Measurements from ENCODE around the gene ZFR. TPM values are rescaled to one million over a fixed set of nuclear protein-coding genes. Genes with fewer than 3 reads are reported as not detected.

The ZFR gene
- total RNA-seq, 1 donor from 2014 or later: 80.8 TPM

DNA sequence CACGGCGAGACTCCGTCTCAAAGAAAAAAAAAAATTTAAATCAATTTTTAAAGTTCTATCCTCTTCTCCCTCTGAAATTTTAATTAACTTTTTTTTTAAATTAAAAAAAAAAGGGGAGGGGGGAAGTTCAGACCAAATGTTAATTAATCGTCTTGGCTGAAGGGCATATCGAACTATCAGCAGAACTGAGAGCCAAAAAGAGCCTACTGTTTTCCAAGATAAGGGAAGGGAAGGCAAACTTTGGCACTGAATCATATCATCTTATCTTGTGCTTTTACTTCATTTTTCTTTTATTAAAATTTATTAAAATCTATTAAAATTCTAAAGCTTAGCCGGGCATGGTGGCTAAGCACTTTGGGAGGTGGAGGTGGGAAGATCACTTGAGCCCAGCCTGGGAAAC lies 85.9 kb downstream of the ZFR start:
- Histone ChIP-seq H3K27ac (no peak overlapping the region), H3K27me3 (no peaks in the 10 kb centered on the region), H3K4me3 (no peak overlapping the region), H3K9me3 (no peaks in the 10 kb centered on the region), H3K4me1 (no peaks in the 10 kb centered on the region), H3K36me3 (peaks cover 0 to 48% of the 10 kb centered on the region in 2 donors)
- intact Hi-C loops (cut with DNase I): no loop called here
- DNase-seq (ENCODE audit: extremely low spot score in 2 of 2): no peak
- TF ChIP-seq POLR2A (IDR thresholded peaks at IDR 0.05): no peak
- no peak for TF ChIP-seq POLR2AphosphoS5 (IDR thresholded peaks at IDR 0.05; ENCODE audit: insufficient read depth in 1 of 2, low read depth in 1 of 2)
- TF ChIP-seq, protein P1, sequence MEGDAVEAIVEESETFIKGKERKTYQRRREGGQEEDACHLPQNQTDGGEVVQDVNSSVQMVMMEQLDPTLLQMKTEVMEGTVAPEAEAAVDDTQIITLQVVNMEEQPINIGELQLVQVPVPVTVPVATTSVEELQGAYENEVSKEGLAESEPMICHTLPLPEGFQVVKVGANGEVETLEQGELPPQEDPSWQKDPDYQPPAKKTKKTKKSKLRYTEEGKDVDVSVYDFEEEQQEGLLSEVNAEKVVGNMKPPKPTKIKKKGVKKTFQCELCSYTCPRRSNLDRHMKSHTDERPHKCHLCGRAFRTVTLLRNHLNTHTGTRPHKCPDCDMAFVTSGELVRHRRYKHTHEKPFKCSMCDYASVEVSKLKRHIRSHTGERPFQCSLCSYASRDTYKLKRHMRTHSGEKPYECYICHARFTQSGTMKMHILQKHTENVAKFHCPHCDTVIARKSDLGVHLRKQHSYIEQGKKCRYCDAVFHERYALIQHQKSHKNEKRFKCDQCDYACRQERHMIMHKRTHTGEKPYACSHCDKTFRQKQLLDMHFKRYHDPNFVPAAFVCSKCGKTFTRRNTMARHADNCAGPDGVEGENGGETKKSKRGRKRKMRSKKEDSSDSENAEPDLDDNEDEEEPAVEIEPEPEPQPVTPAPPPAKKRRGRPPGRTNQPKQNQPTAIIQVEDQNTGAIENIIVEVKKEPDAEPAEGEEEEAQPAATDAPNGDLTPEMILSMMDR (IDR thresholded peaks at IDR 0.05): no peak

DNA sequence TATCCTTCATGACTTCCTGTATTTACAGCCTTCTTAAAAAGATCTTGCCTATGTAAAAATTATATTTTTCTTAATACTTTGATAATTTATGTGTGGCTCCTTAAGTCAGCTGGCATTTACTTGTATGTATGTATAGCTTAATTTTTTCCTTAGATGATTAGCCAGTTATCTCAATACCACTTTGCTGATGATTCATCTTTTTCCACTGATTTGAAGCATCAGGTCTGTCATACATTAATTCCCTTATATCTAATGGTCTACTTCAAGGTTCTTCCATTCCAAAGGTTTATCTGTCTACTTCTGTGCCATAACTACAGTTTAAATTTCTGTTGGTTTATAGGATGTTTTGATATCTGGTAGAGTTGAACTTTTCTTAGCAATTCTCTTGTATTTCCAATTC lies 86.9 kb downstream of the ZFR start:
- no peak for DNase-seq (ENCODE audit: extremely low spot score in 2 of 2)
- intact Hi-C loops (cut with DNase I): no loop called here
- no peaks in the 10 kb centered on the region for H3K4me1 ChIP-seq
- H3K27ac ChIP-seq: no peak overlapping the region
- H3K27me3 ChIP-seq: no peaks in the 10 kb centered on the region
- H3K9me3 ChIP-seq: no peaks in the 10 kb centered on the region
- TF ChIP-seq POLR2AphosphoS5 (IDR thresholded peaks at IDR 0.05; ENCODE audit: insufficient read depth in 1 of 2, low read depth in 1 of 2) (no peak), POLR2A (IDR thresholded peaks at IDR 0.05) (no peak)
- TF ChIP-seq, protein P1 (IDR thresholded peaks at IDR 0.05): no peak
- H3K36me3 ChIP-seq: peaks cover 0 to 46% of the 10 kb centered on the region in 2 donors
- no peak overlapping the region for H3K4me3 ChIP-seq

DNA sequence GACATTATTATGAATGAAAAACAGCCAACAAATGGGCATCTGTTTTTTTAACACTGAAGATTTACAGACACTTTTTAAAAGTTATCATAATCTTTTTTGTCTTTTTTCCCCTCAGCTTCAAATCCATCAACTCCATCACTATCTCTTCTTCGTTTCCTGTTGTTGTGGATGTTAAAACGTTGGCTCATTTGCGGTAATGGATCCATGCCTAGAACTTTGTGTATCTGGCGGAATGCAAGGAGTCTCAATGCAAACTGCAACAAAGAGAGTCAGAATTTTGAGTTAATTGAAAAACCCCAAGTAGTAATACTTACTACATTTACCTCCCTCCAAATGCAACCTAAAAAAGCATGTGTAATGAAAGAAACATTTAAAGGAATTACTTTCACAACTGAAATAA lies 88.9 kb downstream of the ZFR start:
- TF ChIP-seq POLR2A (IDR thresholded peaks at IDR 0.05) (no peak), POLR2AphosphoS5 (IDR thresholded peaks at IDR 0.05; ENCODE audit: insufficient read depth in 1 of 2, low read depth in 1 of 2) (no peak)
- TF ChIP-seq, protein P1 (IDR thresholded peaks at IDR 0.05): no peak
- no peaks in the 10 kb centered on the region for H3K27me3 ChIP-seq
- no peak for DNase-seq (ENCODE audit: extremely low spot score in 2 of 2)
- no peaks in the 10 kb centered on the region for H3K9me3 ChIP-seq
- H3K36me3 ChIP-seq: peaks cover 0 to 36% of the 10 kb centered on the region in 2 donors
- no peak overlapping the region for H3K4me3 ChIP-seq
- no peak overlapping the region for H3K27ac ChIP-seq
- intact Hi-C loops (cut with DNase I): no loop called here
- H3K4me1 ChIP-seq: no peaks in the 10 kb centered on the region

DNA sequence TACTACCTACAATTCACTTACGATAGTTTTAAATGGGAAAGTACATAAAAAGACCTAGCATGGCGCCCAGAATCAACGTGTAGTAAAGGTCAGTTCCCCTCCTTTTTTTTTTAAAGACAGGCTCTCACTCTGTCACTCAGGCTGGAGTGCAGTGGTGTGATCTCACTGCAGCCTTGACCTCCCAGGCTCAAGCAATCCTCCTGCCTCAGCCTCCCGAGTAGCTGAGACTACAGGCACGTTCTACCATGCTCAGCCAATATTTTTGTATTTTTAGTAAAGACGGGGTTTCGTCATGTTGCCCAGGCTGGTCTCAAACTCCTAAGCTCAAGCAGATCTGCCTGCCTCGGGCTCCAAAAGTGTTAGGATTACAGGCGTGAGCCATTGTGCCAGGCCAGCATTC lies 91.1 kb downstream of the ZFR start:
- H3K27me3 ChIP-seq: no peaks in the 10 kb centered on the region
- H3K4me1 ChIP-seq: no peaks in the 10 kb centered on the region
- DNase-seq (ENCODE audit: extremely low spot score in 2 of 2): no peak
- no peak overlapping the region for H3K27ac ChIP-seq
- no peak overlapping the region for H3K4me3 ChIP-seq
- intact Hi-C loops (cut with DNase I): no loop called here
- no peaks in the 10 kb centered on the region for H3K9me3 ChIP-seq
- TF ChIP-seq POLR2A (IDR thresholded peaks at IDR 0.05): no peak
- TF ChIP-seq, protein P1 (IDR thresholded peaks at IDR 0.05): no peak
- TF ChIP-seq POLR2AphosphoS5 (IDR thresholded peaks at IDR 0.05; ENCODE audit: insufficient read depth in 1 of 2, low read depth in 1 of 2): no peak
- peaks cover 0 to 22% of the 10 kb centered on the region in 2 donors for H3K36me3 ChIP-seq

DNA sequence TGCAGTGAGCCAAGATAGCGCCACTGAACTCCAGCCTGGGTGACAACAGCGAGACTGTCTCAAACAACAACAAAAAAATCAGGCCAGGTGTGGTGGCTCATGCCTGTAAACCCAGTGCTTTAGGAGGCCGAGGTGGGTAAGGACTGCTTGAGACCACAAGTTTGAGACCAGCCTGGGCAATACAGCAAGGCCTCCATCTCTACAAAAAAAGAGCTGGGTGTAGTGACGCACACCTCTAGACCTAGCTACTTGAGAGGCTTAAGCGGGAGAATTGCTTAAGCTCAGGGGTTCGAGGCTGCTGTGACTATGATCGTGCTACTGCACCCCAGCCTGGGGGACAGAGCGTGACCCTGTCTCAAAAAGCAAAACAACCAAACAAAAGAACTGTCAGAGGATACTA lies 91.9 kb downstream of the ZFR start:
- Histone ChIP-seq H3K27ac (no peak overlapping the region), H3K27me3 (no peaks in the 10 kb centered on the region), H3K9me3 (no peaks in the 10 kb centered on the region), H3K36me3 (peaks cover 0 to 22% of the 10 kb centered on the region in 2 donors), H3K4me1 (no peaks in the 10 kb centered on the region), H3K4me3 (no peak overlapping the region)
- TF ChIP-seq POLR2A (IDR thresholded peaks at IDR 0.05): no peak
- TF ChIP-seq, protein P1 (IDR thresholded peaks at IDR 0.05): no peak
- no peak for TF ChIP-seq POLR2AphosphoS5 (IDR thresholded peaks at IDR 0.05; ENCODE audit: insufficient read depth in 1 of 2, low read depth in 1 of 2)
- DNase-seq (ENCODE audit: extremely low spot score in 2 of 2): no peak
- intact Hi-C loops (cut with DNase I): no loop called here
